ENCODE measurements around the gene ZMIZ1. TPM values are rescaled to one million over a fixed set of nuclear protein-coding genes. Genes with fewer than 3 reads are reported as not detected.

Gene ZMIZ1
- total RNA-seq, 4 donors from 2014 or later, result 22.7 to 37.5 (median 31.7) TPM

GRCh38 chr10:79238606-79239005 is 169.8 kb downstream of the ZMIZ1 start:
- H3K27me3 ChIP-seq, result no peaks in the 10 kb centered on the region
- no peak for TF ChIP-seq POLR2A (IDR thresholded peaks at IDR 0.05)
- no peak for TF ChIP-seq CTCF (IDR thresholded peaks at IDR 0.05 in 4 of 5, conservative IDR thresholded peaks at IDR 0.05 in 1 of 5)
- no peaks in the 10 kb centered on the region for H3K36me3 ChIP-seq
- H3K27ac ChIP-seq, result peak overlapping the region in 2 of 4 donors; percentile 0 to 29
- no peak for DNase-seq
- H3K9me3 ChIP-seq, result no peaks in the 10 kb centered on the region
- intact Hi-C loops (cut with DNase I; ENCODE audit: low total_unique reads), result no loop called here
- no peak for ATAC-seq
- H3K4me1 ChIP-seq, result peaks cover 32% of the 10 kb centered on the region in 2 donors
- H3K4me3 ChIP-seq, result no peak overlapping the region
- in situ Hi-C loops (cut with MboI; ENCODE audit: low sequenced_read_pairs in 4 of 4), result no loop called here

- TF ChIP-seq POLR2A (IDR thresholded peaks at IDR 0.05), result no peak
- no peak for TF ChIP-seq CTCF (IDR thresholded peaks at IDR 0.05 in 4 of 5, conservative IDR thresholded peaks at IDR 0.05 in 1 of 5)
- no peaks in the 10 kb centered on the region for H3K36me3 ChIP-seq
- intact Hi-C loops (cut with DNase I; ENCODE audit: low total_unique reads), result no loop called here
- no peaks in the 10 kb centered on the region for H3K9me3 ChIP-seq
- H3K4me1 ChIP-seq, result peaks cover 35 to 36% of the 10 kb centered on the region in 2 donors
- H3K27ac ChIP-seq, result peak overlapping the region; percentile 0 to 31 (median 16)
- no peak overlapping the region for H3K4me3 ChIP-seq
- in situ Hi-C loops (cut with MboI; ENCODE audit: low sequenced_read_pairs in 4 of 4), result no loop called here
- ATAC-seq (peak in 1 of 2 donors; percentile 24), DNase-seq (peak; percentile 29 to 56)
- H3K27me3 ChIP-seq, result no peaks in the 10 kb centered on the region
Measured at GRCh38 chr10:79239275-79239779, 170.6 kb downstream of the ZMIZ1 start.

GRCh38 chr10:79239924-79240581 is 171.3 kb downstream of the ZMIZ1 start:
- Histone ChIP-seq H3K4me1 (peaks cover 42 to 43% of the 10 kb centered on the region in 2 donors), H3K4me3 (no peak overlapping the region)

GRCh38 chr10:79241629-79241989 is 172.8 kb downstream of the ZMIZ1 start:
- no peaks in the 10 kb centered on the region for H3K9me3 ChIP-seq
- H3K36me3 ChIP-seq, result no peaks in the 10 kb centered on the region
- ATAC-seq, result no peak
- H3K4me3 ChIP-seq, result peak overlapping the region; percentile 55 to 64 (median 60)
- peaks cover 58 to 59% of the 10 kb centered on the region in 2 donors for H3K4me1 ChIP-seq
- H3K27me3 ChIP-seq, result no peaks in the 10 kb centered on the region
- intact Hi-C loops (cut with DNase I; ENCODE audit: low total_unique reads) (no loop called here), in situ Hi-C loops (cut with MboI; ENCODE audit: low sequenced_read_pairs in 4 of 4) (no loop called here)
- peak overlapping the region; percentile 58 to 78 (median 74) for H3K27ac ChIP-seq
- TF ChIP-seq CTCF (IDR thresholded peaks at IDR 0.05 in 4 of 5, conservative IDR thresholded peaks at IDR 0.05 in 1 of 5) (no peak), POLR2A (IDR thresholded peaks at IDR 0.05) (no peak)
- DNase-seq, result no peak

More at GRCh38 chr10:79239924-79240581, 171.3 kb downstream of the ZMIZ1 start:
- DNase-seq (no peak), ATAC-seq (no peak)
- intact Hi-C loops (cut with DNase I; ENCODE audit: low total_unique reads) (no loop called here), in situ Hi-C loops (cut with MboI; ENCODE audit: low sequenced_read_pairs in 4 of 4) (no loop called here)
- H3K9me3 ChIP-seq, result no peaks in the 10 kb centered on the region
- TF ChIP-seq CTCF (IDR thresholded peaks at IDR 0.05 in 4 of 5, conservative IDR thresholded peaks at IDR 0.05 in 1 of 5) (no peak), POLR2A (IDR thresholded peaks at IDR 0.05) (no peak)
- no peaks in the 10 kb centered on the region for H3K27me3 ChIP-seq
- H3K36me3 ChIP-seq, result no peaks in the 10 kb centered on the region
- H3K27ac ChIP-seq, result peak overlapping the region in 2 of 4 donors; percentile 29 to 31

Measured in gastrocnemius medialis (tissue), 4 donors.